ENCODE data around the gene RBM19.

The RBM19 gene

DNA sequence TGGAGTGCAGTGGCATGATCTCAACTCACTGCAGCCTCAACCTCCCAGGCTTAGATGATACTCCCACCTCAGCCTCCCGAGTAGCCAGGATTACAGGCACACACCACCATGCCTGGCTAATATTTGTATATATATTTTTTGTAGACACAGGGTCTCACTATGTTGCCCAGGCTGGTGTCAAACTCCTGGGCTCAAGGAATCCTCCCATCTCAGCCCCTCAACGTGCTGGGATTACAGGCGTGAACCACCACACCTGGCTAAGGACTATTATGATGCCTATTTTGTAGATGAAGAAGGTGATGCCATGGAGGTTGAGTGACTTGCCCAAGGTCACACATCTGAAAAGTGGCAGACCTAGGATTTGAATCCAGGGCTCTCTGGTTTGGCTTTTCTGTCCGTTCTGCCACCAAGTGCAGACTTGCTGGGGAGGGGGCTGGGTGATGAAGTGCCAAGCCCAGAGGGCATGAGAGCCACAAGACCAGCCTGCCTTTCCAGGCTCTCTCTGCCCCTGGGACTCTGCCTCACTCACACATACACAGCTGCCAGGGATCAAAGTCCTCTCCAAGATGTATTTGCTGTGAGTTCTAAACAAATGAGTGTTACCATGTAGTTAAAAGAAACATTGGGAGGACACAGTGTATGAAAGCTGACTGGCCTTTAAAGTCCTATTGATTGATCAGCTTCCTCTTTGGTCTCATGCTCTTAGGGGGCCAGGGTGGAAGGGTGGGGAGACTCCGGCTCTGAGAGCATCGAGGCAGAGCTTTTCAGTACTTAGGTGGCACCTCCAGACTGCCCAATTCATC is 21.3 kb upstream of the RBM19 start:
- DNase-seq: no peak

DNA sequence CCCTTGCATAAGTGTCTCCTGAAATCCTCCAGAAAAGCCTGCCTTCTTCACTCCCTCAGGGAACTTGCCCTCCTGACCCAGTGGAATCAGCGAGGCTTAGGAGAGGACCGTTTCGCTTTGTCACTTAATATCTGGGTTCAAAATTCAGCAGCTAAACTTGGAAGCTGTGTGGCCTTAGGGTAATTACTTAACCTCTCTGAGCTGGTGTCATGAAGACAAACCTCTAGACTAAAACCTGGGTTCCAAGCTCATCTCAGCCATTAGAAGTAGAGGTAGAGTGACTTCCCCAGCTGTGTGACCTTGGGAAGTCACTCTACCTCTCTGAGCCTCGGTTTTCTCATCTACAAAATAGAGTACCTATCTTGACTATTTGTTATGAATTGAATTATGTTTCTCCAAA is 18.3 kb upstream of the RBM19 start:
- no peak for DNase-seq

DNA sequence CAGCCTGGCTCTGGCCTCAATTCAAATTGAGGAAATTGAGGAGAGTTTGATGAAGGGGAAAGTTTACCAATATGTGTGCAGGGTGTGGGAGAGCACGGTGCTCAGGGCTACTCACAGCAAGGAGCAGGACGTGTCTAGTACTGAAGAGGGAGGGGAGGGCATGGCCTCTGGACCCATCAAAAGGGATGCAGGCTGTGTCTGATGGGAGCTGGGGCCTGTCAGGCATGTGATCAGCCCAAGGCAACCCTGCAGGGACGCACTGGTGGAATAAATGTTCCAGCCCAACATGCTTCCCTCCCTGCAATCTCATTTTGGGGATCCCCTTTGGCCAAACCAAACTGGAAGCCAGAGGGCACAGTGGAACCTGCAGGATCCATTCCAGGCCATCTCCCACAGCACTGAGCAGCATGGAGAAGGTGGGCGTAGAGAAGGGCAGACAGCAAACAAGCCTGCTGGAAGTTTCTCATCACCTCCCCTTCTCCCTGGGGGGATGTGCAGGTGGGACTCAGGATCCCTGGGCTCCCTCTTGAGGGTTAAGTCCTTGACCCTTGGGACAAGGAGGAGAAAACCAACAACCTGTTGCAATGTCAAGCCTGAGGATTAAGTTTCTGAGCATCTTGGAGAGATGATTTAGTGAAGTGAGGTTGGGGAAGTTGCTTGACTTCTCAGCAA is 17.8 kb upstream of the RBM19 start:
- no peak for DNase-seq

DNA sequence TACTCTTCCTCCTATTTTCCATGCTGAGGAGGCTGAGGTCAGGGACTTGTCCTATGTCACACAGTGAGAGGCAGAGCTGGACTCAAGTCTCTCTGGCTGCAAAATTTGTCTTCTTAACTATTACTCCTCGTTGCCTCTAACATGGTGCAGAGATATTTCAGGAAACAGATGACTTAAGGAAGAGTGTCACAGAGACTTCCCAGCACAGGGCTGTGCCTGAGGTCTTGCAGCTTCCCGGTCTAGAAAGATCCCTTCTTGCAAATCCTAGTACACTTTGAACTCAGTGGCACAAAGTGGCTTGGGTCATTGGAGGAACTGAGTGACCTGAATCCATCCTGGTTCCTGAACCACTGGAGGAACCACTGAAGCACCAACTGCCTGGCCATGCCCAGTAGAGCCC is 17.1 kb upstream of the RBM19 start:
- DNase-seq: no peak

DNA sequence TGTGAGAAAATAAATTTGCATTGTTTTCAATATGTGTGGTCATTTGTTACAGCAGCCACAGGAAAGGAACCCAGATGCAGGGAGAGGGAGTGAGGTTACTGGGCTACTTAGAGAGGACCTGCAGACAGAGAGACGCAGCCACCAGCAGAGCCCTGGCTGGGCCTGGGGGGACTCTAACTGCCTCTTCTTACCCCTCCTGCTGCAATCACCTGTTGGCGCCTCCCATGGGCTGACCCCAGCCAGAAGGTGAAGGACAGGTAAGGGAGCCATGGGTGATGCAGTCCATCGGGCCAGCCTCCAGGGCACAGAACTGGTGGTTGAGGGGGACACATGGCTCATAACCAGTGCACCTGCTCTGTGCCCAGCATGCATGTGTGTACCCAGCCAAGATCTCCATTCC is 15.8 kb upstream of the RBM19 start:
- no peak for DNase-seq

GRCh38 chr12:113980537-113981337 is 14.6 kb upstream of the RBM19 start:
- peak; percentile 90 for DNase-seq

GRCh38 chr12:113980054-113980453 is 13.9 kb upstream of the RBM19 start:
- DNase-seq: no peak

DNA sequence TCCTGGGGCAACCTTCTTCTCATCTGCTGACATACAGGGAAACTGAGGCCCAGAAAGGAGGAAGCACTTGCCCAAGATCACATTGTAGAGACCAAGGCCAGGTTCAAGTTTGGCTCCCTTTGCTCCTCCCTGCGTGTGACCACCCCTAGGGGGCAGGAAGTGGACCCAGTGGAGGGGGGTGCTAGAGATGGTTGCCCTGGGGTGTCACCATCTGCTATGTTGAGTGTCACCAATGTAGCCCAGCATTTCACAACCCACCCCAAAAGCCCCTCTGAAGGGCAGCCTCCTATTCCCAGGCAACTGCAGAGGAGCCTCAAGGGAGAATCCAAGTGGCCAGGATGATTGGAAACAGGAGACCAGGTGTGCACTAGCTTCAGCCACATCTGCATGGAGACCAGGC is 12.0 kb upstream of the RBM19 start:
- no peak for DNase-seq

DNA sequence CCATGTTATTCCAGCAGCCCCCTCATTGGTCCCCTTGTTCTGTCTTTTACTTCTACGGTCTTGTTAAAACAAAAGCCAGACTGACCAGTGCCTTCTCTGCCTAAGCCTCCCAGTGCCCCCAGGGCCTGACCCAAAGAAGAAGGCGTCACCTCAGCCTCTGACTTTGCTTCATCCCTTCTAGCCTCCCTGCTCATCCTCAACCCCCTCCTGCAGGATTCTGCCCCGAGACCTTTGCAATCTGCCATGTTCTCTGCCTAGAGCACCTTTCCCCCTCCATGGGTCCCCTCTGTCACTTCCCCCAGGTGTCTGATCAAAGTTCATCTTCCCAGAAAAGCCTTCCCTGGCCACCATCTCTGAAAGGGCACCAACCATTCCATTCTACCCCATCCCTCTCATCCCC is 7.9 kb upstream of the RBM19 start:
- no peak for DNase-seq

DNA sequence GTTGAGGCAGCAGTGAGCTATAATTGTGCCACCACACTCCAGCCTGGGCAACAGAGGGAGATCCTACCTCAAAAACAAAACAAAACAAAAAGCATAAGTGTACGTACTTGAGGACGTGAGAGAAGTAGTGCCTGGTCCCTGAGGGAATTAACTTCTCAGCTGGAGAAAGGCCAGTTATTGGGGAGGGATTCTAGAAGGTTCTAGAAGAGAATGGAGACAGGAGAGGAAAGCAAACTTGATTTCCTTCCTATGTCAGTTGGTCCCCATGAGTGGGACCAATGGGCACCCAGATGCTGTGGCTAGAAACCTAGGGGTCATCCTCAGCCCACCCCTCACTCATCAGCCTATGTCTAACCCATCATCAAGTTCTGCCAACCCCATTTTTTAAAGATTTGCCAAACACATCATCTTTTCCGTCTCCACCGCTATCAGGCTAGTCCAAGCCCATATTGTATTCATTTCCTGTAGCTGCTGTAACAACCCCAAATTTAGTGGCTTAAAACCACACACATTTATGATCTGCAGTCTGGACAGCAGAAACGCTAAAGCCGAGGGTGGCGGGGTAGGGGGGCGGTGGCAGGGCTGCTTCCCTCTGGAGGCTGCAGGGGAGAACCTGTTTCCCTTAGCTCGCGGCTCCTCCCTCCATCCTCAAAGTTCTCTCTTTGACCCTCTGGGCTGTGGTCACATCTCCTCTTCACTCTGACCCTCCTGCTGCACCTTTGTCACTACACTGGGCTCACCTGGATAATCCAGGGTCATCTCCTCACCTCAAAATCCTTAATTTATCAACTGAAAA is 7.2 kb upstream of the RBM19 start:
- DNase-seq: no peak

- no peak for DNase-seq
Observed at GRCh38 chr12:113971392-113971791, 5.3 kb upstream of the RBM19 start.

- DNase-seq: no peak
Observed at GRCh38 chr12:113970211-113970610, 4.1 kb upstream of the RBM19 start.

DNA sequence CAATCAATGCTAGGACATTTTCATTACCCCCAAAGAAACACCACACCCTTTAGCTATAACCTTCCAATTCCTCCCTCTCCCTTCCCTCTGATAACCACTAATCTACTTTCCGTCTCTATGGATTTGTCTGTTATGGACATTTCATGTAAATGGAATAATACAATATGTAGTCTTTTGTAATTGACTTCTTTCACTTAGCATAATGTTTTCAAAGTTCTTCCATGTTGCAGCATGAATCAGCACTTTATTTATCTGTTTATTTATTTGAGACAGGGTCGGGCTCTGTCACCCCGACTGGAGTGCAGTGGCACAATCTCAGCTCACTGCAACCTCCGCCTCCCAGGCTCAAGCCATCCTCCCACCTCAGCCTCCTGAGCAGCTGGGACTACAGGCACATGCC is 1.2 kb upstream of the RBM19 start:
- DNase-seq: no peak

- no peak for DNase-seq
Observed at GRCh38 chr12:113962733-113963132, 3.4 kb downstream of the RBM19 start.

DNA sequence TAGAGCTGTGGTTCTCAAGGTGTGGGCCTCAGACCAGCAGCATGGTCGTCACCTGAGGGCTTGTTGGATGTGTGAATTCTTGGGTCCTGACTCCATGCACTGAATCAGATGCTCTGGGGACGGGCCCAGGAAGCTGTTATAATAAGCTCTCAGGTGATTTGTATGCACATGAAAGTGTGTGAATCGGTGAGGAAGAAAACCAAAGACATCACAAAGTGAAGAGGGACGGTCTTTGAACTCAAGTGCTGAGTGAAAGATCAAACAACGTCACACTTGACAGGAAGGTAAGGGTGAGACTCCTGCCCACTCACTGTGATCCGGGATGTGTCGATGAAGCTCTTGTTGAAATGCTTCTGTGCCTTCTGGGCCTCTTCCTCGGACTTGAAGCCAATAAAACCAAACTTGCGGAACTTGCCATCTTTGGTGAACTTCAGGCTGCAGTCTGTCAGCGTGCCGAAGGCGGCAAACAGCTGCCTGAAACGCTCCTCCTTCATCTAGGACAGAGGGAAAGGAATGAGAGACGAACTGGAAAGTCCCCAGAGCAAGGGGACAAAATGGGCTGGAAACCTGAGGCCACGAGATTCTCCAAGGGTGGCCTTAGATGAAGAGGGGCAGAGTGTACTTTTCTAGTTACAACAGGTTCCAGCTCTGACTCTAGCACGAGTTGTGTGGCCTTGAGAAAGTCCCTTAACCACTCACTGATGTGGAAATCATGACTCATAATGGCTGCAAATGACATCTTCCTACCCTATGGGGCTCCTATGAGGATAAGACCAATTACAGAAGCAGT is 4.0 kb downstream of the RBM19 start:
- DNase-seq: no peak

DNA sequence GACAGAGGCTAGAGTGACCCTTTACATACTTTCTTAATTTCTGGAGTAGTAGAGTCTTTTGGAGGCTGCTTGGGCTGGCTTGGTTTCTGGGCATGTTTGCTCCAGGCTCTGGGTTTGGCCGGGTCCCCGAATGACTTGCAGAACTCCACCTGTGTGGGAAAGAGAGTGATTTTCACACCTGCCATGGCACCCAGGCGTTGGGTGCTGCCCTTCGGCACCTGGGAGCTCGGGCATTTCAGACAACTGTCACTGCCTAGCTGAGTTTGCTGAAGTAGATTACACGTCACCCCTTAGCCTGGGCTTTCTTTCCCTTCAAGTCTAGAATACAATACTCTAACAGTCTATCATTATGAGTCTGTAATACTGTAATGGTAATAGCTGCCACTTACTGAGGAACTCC is 6.1 kb downstream of the RBM19 start:
- DNase-seq: no peak

GRCh38 chr12:113959096-113959495 is 7.0 kb downstream of the RBM19 start:
- no peak for DNase-seq

- DNase-seq: no peak
Observed at GRCh38 chr12:113958108-113958507, 8.0 kb downstream of the RBM19 start.

- DNase-seq: no peak
Observed at GRCh38 chr12:113957627-113958026, 8.5 kb downstream of the RBM19 start.

DNA sequence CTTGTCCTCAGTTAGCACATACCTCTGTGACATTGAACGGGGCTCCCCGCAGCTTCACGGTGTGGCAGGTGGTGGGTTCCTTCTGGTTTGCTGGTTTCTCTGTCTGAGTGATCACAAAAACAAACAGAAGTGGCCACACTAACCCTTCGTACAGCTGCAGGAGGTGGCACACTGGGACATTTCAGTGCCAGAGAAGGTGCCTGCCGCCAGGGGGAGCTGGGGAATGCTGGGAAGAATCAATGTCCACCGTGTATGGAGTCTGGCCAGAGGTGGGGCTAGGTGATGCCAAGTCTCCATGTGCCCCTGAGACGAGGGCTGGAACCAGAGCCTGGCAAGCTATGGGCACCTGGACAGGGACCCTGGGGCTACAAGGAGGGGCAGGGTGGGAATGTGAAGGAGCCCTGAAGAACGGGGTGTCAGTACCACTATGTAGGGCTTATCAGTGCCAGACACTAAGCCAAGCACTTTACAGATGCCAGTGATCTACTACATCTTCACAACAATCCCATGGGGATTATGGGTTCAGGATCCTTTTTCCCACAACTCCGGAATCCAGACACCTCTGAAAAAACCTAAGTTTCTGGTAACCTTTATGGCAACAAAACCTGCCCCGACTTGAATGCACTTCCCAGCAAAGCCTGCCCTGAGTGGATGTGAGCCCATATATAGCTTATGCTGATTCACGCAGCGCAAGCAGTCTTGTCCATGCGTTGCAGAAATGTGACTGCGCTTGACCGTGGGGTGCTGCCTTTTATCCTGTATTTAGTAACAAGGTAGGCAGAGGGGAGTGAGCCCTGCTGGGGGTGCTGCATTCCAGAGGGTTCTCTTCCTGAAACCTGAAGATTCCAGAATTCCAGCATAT is 10.8 kb downstream of the RBM19 start:
- DNase-seq: no peak

DNA sequence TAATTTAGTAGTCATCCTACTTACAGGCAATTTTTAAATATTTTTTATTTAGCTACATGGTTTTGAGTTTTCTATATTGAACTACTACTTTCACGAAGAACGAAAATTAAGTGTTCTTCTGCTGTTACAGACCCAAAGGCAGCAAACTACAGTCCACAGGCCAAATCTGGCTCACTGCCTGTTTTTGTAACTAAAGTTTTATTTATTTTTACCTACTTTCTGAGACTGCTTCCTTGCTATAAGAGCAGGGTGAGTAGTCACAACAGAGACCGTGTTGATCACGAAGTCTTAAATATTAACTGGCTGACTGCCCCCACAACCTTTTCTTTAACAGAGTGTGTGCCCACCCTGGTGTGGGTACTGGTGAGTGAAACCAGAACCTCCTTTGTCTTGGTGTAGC is 11.6 kb downstream of the RBM19 start:
- no peak for DNase-seq

All from eye (tissue), 1 donor.